Naive thymus-derived CD8-positive, alpha-beta T cell (primary cell): Measurements from ENCODE around the gene TIMMDC1. TPM values are rescaled to one million over a fixed set of nuclear protein-coding genes. Genes with fewer than 3 reads are reported as not detected.

Source experiments
- ATAC-seq, 2 donors: fragments of 150-1000 bp; cut with Tn5 transposase in 1 of 2; sonication (Bioruptor Pico), chemical (Tn5 transposase) in 1 of 2; 1 replicate in 1 of 2; 2 replicates in 1 of 2; pipeline ENCODE4 v1.10.0; 2021; ENCODE audit warnings: mild to moderate bottlenecking in 2 of 2, moderate library complexity in 2 of 2
- POLR2A ChIA-PET: fragments of 350-600 bp; sonication (Branson Sonifier 250); formaldehyde crosslinking; loops from one replicate; lab custom pipeline; 2021; ENCODE audit warnings: antibody characterized with exemption; lab: Charles Lee
- DNase-seq, 10 donors: peaks; one replicate each; pipeline versions ENCODE4 v3.0.0 to v3.0.0-alpha.2; 2020 to 2022
- H3K27ac Mint-ChIP-seq, 10 donors: one replicate each; pipeline ENCODE4 v1.8.0; 2020 to 2022; ENCODE audit warnings: mild to moderate bottlenecking in 10 of 10, mixed read lengths in 10 of 10, moderate library complexity in 4 of 10, inconsistent platforms in 1 of 10
- H3K27me3 Mint-ChIP-seq, 5 donors: one replicate each; pipeline ENCODE4 v1.8.0; 2021 to 2022; ENCODE audit warnings: mixed read lengths in 5 of 5
- H3K36me3 Mint-ChIP-seq, 3 donors: one replicate each; pipeline ENCODE4 v1.8.0; 2020 to 2022; ENCODE audit warnings: mixed read lengths in 3 of 3, mild to moderate bottlenecking in 2 of 3, inconsistent platforms in 1 of 3
- H3K4me1 Mint-ChIP-seq, 4 donors: one replicate each; pipeline ENCODE4 v1.8.0; 2021 to 2022; ENCODE audit warnings: mixed read lengths in 4 of 4
- H3K4me3 Mint-ChIP-seq, 10 donors: one replicate each; pipeline ENCODE4 v1.8.0; 2020 to 2022; ENCODE audit warnings: mild to moderate bottlenecking in 10 of 10, mixed read lengths in 10 of 10, moderate library complexity in 6 of 10, inconsistent platforms in 1 of 10
- H3K9me3 Mint-ChIP-seq, 9 donors: one replicate each; pipeline ENCODE4 v1.8.0; 2020 to 2022; ENCODE audit warnings: mixed read lengths in 9 of 9, mild to moderate bottlenecking in 3 of 9, inconsistent platforms in 1 of 9, moderate library complexity in 1 of 9
- polyA plus RNA-seq, 3 donors: library from polyadenylated mRNA; unstranded; fragments of 300-500 nt; fragmentation: Illumina TruSeq; gene quantifications; one replicate each; pipeline ENCODE4 v1.2.3, GENCODE V29; 2021
- total RNA-seq, 8 experiments: library from RNA in 2 of 8; stranded (reverse) in 2 of 8; gene quantifications; one replicate each; pipeline ENCODE4 v1.2.3 and lab custom pipeline; 2021 to 2026

Gene TIMMDC1
- total and polyA plus RNA-seq, 5 experiments from 2014 or later = 63.0 to 89.7 (median 72.9) TPM

- DNase-seq = no peak
- Mint-ChIP-seq H3K27me3 (no peaks in the 10 kb centered on the region), H3K4me1 (peaks cover 0 to 3% (median 0%) of the 10 kb centered on the region in 4 donors), H3K36me3 (peaks cover 0 to 82% (median 15%) of the 10 kb centered on the region in 3 donors), H3K27ac (peak overlapping the region in 2 of 10 donors; percentile 7 to 11), H3K4me3 (no peak overlapping the region), H3K9me3 (no peaks in the 10 kb centered on the region)
- POLR2A ChIA-PET = no interaction called here
- ATAC-seq = no peak
These were observed 12.8 kb upstream of the TIMMDC1 start for GRCh38 chr3:119485563-119485962.

- POLR2A ChIA-PET = interaction anchor here (0.6 kb wide), 1 partner anchor 21 kb away, joined by 4 read pairs; the partner anchor contains the start of gene POGLUT1
- H3K4me1 Mint-ChIP-seq = no peaks in the 10 kb centered on the region
- no peaks in the 10 kb centered on the region for H3K27me3 Mint-ChIP-seq
- DNase-seq (no peak), ATAC-seq (no peak)
- peak overlapping the region in 5 of 10 donors; percentile 42 to 69 (median 61) for H3K27ac Mint-ChIP-seq
- H3K36me3 Mint-ChIP-seq = peaks cover 8 to 73% (median 25%) of the 10 kb centered on the region in 3 donors
- H3K4me3 Mint-ChIP-seq = no peak overlapping the region
- H3K9me3 Mint-ChIP-seq = no peaks in the 10 kb centered on the region
These were observed 8.2 kb upstream of the TIMMDC1 start for GRCh38 chr3:119490153-119490552.

DNA sequence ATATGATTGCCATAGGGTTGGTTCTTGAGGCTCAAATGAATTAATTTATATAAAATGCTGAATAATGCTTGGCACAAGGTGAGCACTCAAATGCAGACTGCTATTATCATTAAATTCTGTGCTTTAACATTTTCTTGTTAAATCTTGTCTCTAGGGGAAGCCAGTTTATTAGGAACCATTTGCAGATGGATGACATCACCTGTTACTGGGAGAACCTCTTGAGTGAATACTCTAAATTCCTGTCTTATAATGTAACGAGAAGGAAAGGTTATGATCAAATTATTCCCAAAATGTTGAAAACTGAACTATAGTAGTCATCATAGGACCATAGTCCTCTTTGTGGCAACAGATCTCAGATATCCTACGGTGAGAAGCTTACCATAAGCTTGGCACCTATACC lies 6.2 kb upstream of the TIMMDC1 start:
- ATAC-seq (no peak), DNase-seq (no peak)
- Mint-ChIP-seq H3K27me3 (no peaks in the 10 kb centered on the region), H3K4me3 (no peak overlapping the region), H3K36me3 (peaks cover 8 to 53% (median 14%) of the 10 kb centered on the region in 3 donors), H3K4me1 (peaks cover 0 to 2% (median 0%) of the 10 kb centered on the region in 4 donors), H3K9me3 (no peaks in the 10 kb centered on the region), H3K27ac (peak overlapping the region in 1 of 10 donors; percentile 48)
- POLR2A ChIA-PET = no interaction called here

DNA sequence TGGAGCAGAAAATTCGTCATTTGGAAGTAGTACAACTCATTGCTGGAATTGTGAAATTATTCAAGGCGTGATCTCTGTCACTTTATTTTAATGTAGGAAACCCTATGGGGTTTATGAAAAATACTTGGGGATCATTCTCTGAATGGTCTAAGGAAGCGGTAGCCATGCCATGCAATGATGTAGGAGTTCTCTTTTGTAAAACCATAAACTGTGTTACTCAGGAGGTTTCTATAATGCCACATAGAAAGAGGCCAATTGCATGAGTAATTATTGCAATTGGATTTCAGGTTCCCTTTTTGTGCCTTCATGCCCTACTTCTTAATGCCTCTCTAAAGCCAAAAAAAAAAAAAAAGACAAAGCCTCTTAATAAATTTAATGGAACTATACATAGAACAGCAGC lies 5.5 kb upstream of the TIMMDC1 start:
- POLR2A ChIA-PET = no interaction called here
- H3K27me3 Mint-ChIP-seq = no peaks in the 10 kb centered on the region
- ATAC-seq (no peak), DNase-seq (no peak)
- H3K4me3 Mint-ChIP-seq = no peak overlapping the region
- H3K4me1 Mint-ChIP-seq = peaks cover 0 to 9% (median 3%) of the 10 kb centered on the region in 4 donors
- no peak overlapping the region for H3K27ac Mint-ChIP-seq
- H3K9me3 Mint-ChIP-seq = no peaks in the 10 kb centered on the region
- H3K36me3 Mint-ChIP-seq = peaks cover 8 to 50% (median 14%) of the 10 kb centered on the region in 3 donors

DNA sequence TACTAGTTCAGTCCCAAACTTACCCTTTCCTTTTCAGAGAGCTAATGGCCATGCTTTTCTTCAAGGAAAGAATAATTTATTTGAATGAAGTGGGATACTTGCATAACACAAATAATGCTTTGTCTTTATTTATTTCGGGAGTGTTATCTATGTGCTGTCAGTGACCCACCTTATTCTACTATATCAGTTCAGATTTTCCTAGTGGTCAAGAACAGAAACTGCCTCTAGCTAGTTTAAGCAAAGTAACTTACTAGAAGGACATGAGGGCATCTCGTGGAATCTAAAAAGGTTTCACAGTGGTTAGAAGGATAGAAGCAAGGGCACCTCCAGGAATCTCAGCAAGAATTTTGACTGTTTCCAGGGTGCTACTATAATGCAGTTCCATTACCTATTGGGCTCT lies 3.8 kb upstream of the TIMMDC1 start:
- Mint-ChIP-seq H3K9me3 (no peaks in the 10 kb centered on the region), H3K27ac (peak overlapping the region in 2 of 10 donors; percentile 29 to 43), H3K4me3 (peak overlapping the region in 1 of 10 donors; percentile 2), H3K4me1 (peaks cover 2 to 23% (median 12%) of the 10 kb centered on the region in 4 donors), H3K27me3 (no peaks in the 10 kb centered on the region), H3K36me3 (peaks cover 8 to 37% (median 14%) of the 10 kb centered on the region in 3 donors)
- POLR2A ChIA-PET = no interaction called here
- DNase-seq = no peak
- no peak for ATAC-seq

DNA sequence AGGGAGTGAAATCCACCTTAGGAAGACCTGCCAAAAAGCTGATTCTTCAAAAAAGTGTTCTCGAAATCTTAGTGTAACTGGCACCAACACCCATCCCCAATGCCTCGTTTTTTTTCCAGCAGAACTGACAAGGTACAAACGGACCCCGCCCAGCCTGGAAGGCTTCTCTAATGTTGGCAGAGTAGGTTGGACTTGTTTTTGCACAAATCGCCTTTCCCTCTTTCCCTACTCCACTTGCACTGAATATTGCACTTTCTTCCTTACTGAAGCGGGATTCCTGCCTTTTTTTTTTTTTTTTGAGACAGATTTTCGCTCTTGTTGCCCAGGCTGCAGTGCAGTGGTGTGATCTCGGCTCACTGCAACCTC lies 544 bp upstream of the TIMMDC1 start:
- Mint-ChIP-seq H3K4me1 (peaks cover 12 to 42% (median 34%) of the 10 kb centered on the region in 4 donors), H3K27me3 (no peaks in the 10 kb centered on the region), H3K36me3 (peaks cover under 1 to 16% (median 3%) of the 10 kb centered on the region in 3 donors), H3K4me3 (peak overlapping the region; percentile 97 to 99 (median 99)), H3K9me3 (no peaks in the 10 kb centered on the region), H3K27ac (peak overlapping the region; percentile 98 to 100 (median 99))
- DNase-seq (peak in 2 of 10 donors; percentile 1 to 62), ATAC-seq (no peak)
- POLR2A ChIA-PET = interaction anchor here (0.6 to 3.3 kb wide), 12 partner anchors 28 to 1310 kb away, joined by 3 to 58 read pairs (median 6); partner anchors contain the start of genes ARHGAP31, B4GALT4, COX17 and GSK3B

- H3K4me3 Mint-ChIP-seq = peak overlapping the region in 9 of 10 donors; percentile 31 to 99 (median 99)
- peaks cover 0 to 27% (median 6%) of the 10 kb centered on the region in 3 donors for H3K36me3 Mint-ChIP-seq
- ATAC-seq (no peak), DNase-seq (no peak)
- POLR2A ChIA-PET = interaction anchor here (3.3 kb wide), 1 partner anchor 31 kb away, joined by 57 read pairs; the partner anchor contains the start of gene POGLUT1
- H3K4me1 Mint-ChIP-seq = peaks cover 15 to 44% (median 41%) of the 10 kb centered on the region in 4 donors
- H3K27ac Mint-ChIP-seq = peak overlapping the region in 6 of 10 donors; percentile 4 to 60 (median 34)
- H3K27me3 Mint-ChIP-seq = no peaks in the 10 kb centered on the region
- no peaks in the 10 kb centered on the region for H3K9me3 Mint-ChIP-seq
These were observed 1.9 kb downstream of the TIMMDC1 start for GRCh38 chr3:119500265-119500664.

GRCh38 chr3:119500901-119501300 lies 2.6 kb downstream of the TIMMDC1 start:
- peaks cover 15 to 46% (median 42%) of the 10 kb centered on the region in 4 donors for H3K4me1 Mint-ChIP-seq
- POLR2A ChIA-PET = interaction anchor here (1.2 kb wide), 1 partner anchor 37 kb away, joined by 3 read pairs; the partner anchor contains the start of gene TMEM39A

DNA sequence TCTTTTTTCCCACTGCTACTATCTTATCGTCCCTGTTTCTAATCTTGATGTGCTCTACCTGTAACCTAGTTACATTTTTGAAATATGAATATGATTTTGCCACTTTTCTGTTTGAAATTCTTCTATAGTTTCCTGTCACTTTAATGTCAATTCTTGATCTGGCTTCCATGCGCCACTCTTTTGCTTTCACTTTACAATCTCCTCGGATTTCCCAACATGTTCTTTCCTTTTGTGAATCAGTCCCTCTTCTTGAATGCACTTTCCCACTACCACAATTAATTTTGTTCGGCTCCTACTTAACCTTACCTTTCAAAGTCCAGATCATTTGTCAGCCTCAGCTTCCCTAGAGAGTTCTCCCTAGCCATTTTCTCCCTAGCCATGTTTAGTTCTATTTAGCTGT lies 8.3 kb downstream of the TIMMDC1 start:
- DNase-seq (no peak), ATAC-seq (no peak)
- POLR2A ChIA-PET = interaction anchor here (0.6 kb wide), 2 partner anchors 56 to 267 kb away, joined by 3 to 4 read pairs; no protein-coding TSS in a partner anchor
- peaks cover 20 to 42% (median 27%) of the 10 kb centered on the region in 4 donors for H3K4me1 Mint-ChIP-seq
- H3K27me3 Mint-ChIP-seq = no peaks in the 10 kb centered on the region
- peak overlapping the region in 5 of 10 donors; percentile 6 to 60 (median 34) for H3K4me3 Mint-ChIP-seq
- H3K27ac Mint-ChIP-seq = peak overlapping the region in 4 of 10 donors; percentile 10 to 87 (median 24)
- H3K9me3 Mint-ChIP-seq = no peaks in the 10 kb centered on the region
- H3K36me3 Mint-ChIP-seq = peaks cover 18 to 80% (median 23%) of the 10 kb centered on the region in 3 donors

More at GRCh38 chr3:119500901-119501300, 2.6 kb downstream of the TIMMDC1 start:
- Mint-ChIP-seq H3K4me3 (peak overlapping the region in 7 of 10 donors; percentile 5 to 99 (median 42)), H3K9me3 (no peaks in the 10 kb centered on the region), H3K27ac (peak overlapping the region in 2 of 10 donors; percentile 4 to 36), H3K36me3 (peaks cover 3 to 33% (median 6%) of the 10 kb centered on the region in 3 donors), H3K27me3 (no peaks in the 10 kb centered on the region)
- ATAC-seq (no peak), DNase-seq (no peak)

DNA sequence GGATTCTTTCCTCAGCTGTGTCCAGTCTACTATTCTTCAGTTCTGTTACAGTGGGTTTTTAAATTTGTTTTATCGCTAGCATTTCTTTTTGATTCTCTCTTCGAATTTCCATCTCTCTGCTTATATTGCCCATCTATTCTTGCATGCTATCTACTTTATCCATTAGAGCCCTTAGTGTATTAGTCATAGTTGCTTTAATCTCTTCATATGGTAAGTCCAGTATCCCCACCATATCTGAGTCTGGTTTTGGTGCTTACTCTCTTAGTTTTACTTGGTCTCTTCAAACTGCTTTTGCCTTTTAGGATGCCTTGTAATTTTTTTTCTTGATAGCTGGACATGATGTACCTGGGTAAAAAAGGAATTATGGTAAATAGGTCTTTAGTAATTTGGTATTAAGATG lies 9.1 kb downstream of the TIMMDC1 start:
- Mint-ChIP-seq H3K4me3 (no peak overlapping the region), H3K9me3 (no peaks in the 10 kb centered on the region), H3K27me3 (no peaks in the 10 kb centered on the region), H3K4me1 (peaks cover 19 to 40% (median 25%) of the 10 kb centered on the region in 4 donors), H3K27ac (peak overlapping the region in 4 of 10 donors; percentile 2 to 45 (median 25)), H3K36me3 (peaks cover 18 to 84% (median 23%) of the 10 kb centered on the region in 3 donors)
- ATAC-seq (no peak), DNase-seq (no peak)
- POLR2A ChIA-PET = no interaction called here

DNA sequence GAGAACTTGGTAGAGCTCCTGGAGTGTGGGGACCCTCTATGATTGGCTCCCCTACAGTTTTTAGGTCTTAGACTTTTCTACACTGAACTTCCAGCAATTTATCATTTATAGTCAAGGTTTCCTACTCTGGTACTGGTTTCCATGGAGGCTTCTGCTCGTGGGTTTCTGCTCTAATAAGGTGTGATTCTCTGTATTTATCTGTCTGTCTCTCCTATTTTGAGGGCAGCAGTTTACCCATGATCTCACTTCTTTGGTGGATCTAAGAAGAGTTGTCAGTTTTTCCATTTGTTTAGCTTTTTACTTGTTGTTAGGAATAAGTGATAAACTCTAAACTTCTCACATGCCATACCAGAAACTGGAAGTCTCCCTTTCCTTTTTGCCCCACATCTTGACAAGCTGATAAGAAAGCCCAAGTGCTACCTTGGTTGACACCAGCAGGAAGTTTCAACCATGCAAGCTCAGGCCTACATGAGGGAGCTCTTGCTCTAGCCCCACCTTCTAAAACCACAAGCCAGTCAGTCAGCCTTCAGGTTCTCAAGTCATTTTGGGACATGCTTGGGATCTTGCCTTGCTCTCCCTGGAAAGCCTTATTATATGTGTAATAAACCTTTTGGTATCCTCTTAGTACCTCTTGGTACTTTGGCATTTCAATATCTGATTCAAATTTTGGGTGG lies 10.0 kb downstream of the TIMMDC1 start:
- H3K4me3 Mint-ChIP-seq = peak overlapping the region in 1 of 10 donors; percentile 42
- DNase-seq (no peak), ATAC-seq (no peak)
- peaks cover 22 to 88% (median 23%) of the 10 kb centered on the region in 3 donors for H3K36me3 Mint-ChIP-seq
- H3K4me1 Mint-ChIP-seq = peaks cover 21 to 37% (median 25%) of the 10 kb centered on the region in 4 donors
- peak overlapping the region in 7 of 10 donors; percentile 8 to 73 (median 47) for H3K27ac Mint-ChIP-seq
- H3K9me3 Mint-ChIP-seq = no peaks in the 10 kb centered on the region
- POLR2A ChIA-PET = no interaction called here
- H3K27me3 Mint-ChIP-seq = no peaks in the 10 kb centered on the region

GRCh38 chr3:119510690-119511089 lies 12.3 kb downstream of the TIMMDC1 start:
- ATAC-seq = no peak
- Mint-ChIP-seq H3K27ac (no peak overlapping the region), H3K4me1 (peaks cover 18 to 29% (median 21%) of the 10 kb centered on the region in 4 donors), H3K9me3 (no peaks in the 10 kb centered on the region), H3K27me3 (no peaks in the 10 kb centered on the region), H3K4me3 (no peak overlapping the region), H3K36me3 (peaks cover 21 to 88% (median 35%) of the 10 kb centered on the region in 3 donors)
- POLR2A ChIA-PET = no interaction called here
- DNase-seq = no peak

- H3K4me3 Mint-ChIP-seq = no peak overlapping the region
- ATAC-seq (no peak), DNase-seq (no peak)
- peaks cover 15 to 90% (median 53%) of the 10 kb centered on the region in 3 donors for H3K36me3 Mint-ChIP-seq
- POLR2A ChIA-PET = no interaction called here
- peaks cover 0 to 3% (median 0%) of the 10 kb centered on the region in 4 donors for H3K4me1 Mint-ChIP-seq
- no peak overlapping the region for H3K27ac Mint-ChIP-seq
- no peaks in the 10 kb centered on the region for H3K27me3 Mint-ChIP-seq
- H3K9me3 Mint-ChIP-seq = peaks cover 0 to 2% (median 0%) of the 10 kb centered on the region in 9 donors
These were observed 16.3 kb downstream of the TIMMDC1 start for GRCh38 chr3:119514637-119515036.
